SU-DHL-6 (cell line): ENCODE measurements around the gene IZUMO4.
"Not testable (repeated sequence)": the region's sequence is repeated elsewhere in the genome, so short reads cannot be mapped to it uniquely, and the experiment has no call there.

ENCODE experiments used
- H2AFZ ChIP-seq: fragments of 200-600 bp; sonication (generic); 2 replicates; pipeline ENCODE4 v1.6.1; 2014; ENCODE audit warnings: low read depth, mild to moderate bottlenecking, moderate library complexity, mixed read lengths, antibody characterized with exemption, low read length; ENCODE audit not compliant: severe bottlenecking
- H3F3A ChIP-seq: fragments of 200-600 bp; shearing (Covaris generic); 2 replicates; pipeline ENCODE4 v1.6.0; 2016; ENCODE audit warnings: antibody characterized with exemption, mild to moderate bottlenecking; ENCODE audit not compliant: insufficient read depth
- H3K27ac ChIP-seq: fragments of 200-600 bp; sonication (generic); 2 replicates; pipeline ENCODE4 v1.5.1; 2016; ENCODE audit warnings: low read depth, mild to moderate bottlenecking, low read length, moderate library complexity, mixed read lengths
- H3K27me3 ChIP-seq: fragments of 200-600 bp; sonication (generic), shearing (Covaris generic); 2 replicates; pipeline ENCODE4 v1.6.0; 2014; ENCODE audit warnings: mild to moderate bottlenecking, low read length
- H3K36me3 ChIP-seq: fragments of 200-600 bp; sonication (generic); 2 replicates; pipeline ENCODE4 v1.6.1; 2014; ENCODE audit warnings: mild to moderate bottlenecking, low read length, mixed read lengths
- H3K4me2 ChIP-seq: fragments of 300-600, 200-600 bp; shearing (Covaris generic), sonication (generic); 2 replicates; pipeline ENCODE4 v1.6.0; 2014; ENCODE audit warnings: low read length, low read depth, mild to moderate bottlenecking; ENCODE audit not compliant: poor library complexity, severe bottlenecking
- H3K4me3 ChIP-seq: fragments of 200-600 bp; sonication (generic); 2 replicates; pipeline ENCODE4 v1.5.1; 2014; ENCODE audit warnings: antibody characterized with exemption, low read length, mild to moderate bottlenecking, mixed read lengths; ENCODE audit not compliant: insufficient read depth, poor library complexity, severe bottlenecking
- H3K79me2 ChIP-seq: fragments of 200-600 bp; sonication (generic); 2 replicates; pipeline ENCODE4 v1.6.1; 2014; ENCODE audit warnings: mild to moderate bottlenecking, low read length, moderate library complexity; ENCODE audit not compliant: insufficient read depth
- H3K9ac ChIP-seq: fragments of 200-600 bp; sonication (generic); 2 replicates; pipeline ENCODE4 v1.7.0; 2014; ENCODE audit warnings: mild to moderate bottlenecking, low read length
- H3K9me2 ChIP-seq: fragments of 200-600 bp; sonication (generic); replicated peaks from 2 replicates; pipeline ENCODE4 v1.6.1; 2014; ENCODE audit warnings: low read length; ENCODE audit not compliant: insufficient read depth
- H3K9me3 ChIP-seq: fragments of 200-600 bp; sonication (generic); 2 replicates; pipeline ENCODE4 v1.6.1; 2014; ENCODE audit warnings: low read length, mixed read lengths; ENCODE audit not compliant: insufficient read depth
- H4K20me1 ChIP-seq: fragments of 200-600 bp; sonication (generic); 2 replicates; pipeline ENCODE4 v1.6.1; 2014; ENCODE audit warnings: low read depth, mild to moderate bottlenecking, antibody characterized with exemption, low read length, moderate library complexity, mixed read lengths
- CTCF ChIP-seq: fragments of 200-600 bp; sonication (generic); IDR thresholded peaks from one replicate; pipeline ENCODE4 v1.5.1; 2017; ENCODE audit warnings: antibody characterized with exemption, mild to moderate bottlenecking, low read length, moderate library complexity; ENCODE audit not compliant: insufficient read depth, poor library complexity, severe bottlenecking
- EZH2phosphoT487 ChIP-seq: fragments of 200-600 bp; sonication (generic), shearing (Covaris generic); conservative IDR thresholded peaks from 2 replicates; pipeline ENCODE4 v1.6.1; 2018; ENCODE audit warnings: mild to moderate bottlenecking, antibody characterized with exemption, low read length, moderate library complexity, mixed read lengths

IZUMO4 gene

GRCh38 chr19:2129486-2129885 is 32.8 kb downstream of the IZUMO4 start:
- TF ChIP-seq CTCF (no peak), EZH2phosphoT487 (no peak)
- H3K4me3 ChIP-seq = no peak overlapping the region
- H3K27me3 ChIP-seq = no peaks in the 10 kb centered on the region
- H3K27ac ChIP-seq = no peak overlapping the region
- no peak overlapping the region for H3K9ac ChIP-seq
- no peaks in the 10 kb centered on the region for H4K20me1 ChIP-seq
- no peaks in the 10 kb centered on the region for H3K9me3 ChIP-seq
- no peaks in the 10 kb centered on the region for H3K79me2 ChIP-seq
- no peaks in the 10 kb centered on the region for H3F3A ChIP-seq
- no peaks in the 10 kb centered on the region for H3K9me2 ChIP-seq
- H3K4me2 ChIP-seq = no peak overlapping the region
- no peaks in the 10 kb centered on the region for H3K36me3 ChIP-seq
- H2AFZ ChIP-seq = no peak overlapping the region

GRCh38 chr19:2129892-2130770 is 33.4 kb downstream of the IZUMO4 start:
- no peak overlapping the region for H2AFZ ChIP-seq
- TF ChIP-seq EZH2phosphoT487 = no peak
- no peak for TF ChIP-seq CTCF
- no peak overlapping the region for H3K9ac ChIP-seq
- H3K27me3 ChIP-seq = no peaks in the 10 kb centered on the region
- H3K27ac ChIP-seq = no peak overlapping the region
- no peaks in the 10 kb centered on the region for H3F3A ChIP-seq
- H3K4me3 ChIP-seq = no peak overlapping the region
- no peaks in the 10 kb centered on the region for H3K9me3 ChIP-seq
- no peaks in the 10 kb centered on the region for H3K36me3 ChIP-seq
- H3K9me2 ChIP-seq = no peaks in the 10 kb centered on the region
- no peak overlapping the region for H3K4me2 ChIP-seq
- H4K20me1 ChIP-seq = no peaks in the 10 kb centered on the region
- H3K79me2 ChIP-seq = no peaks in the 10 kb centered on the region

GRCh38 chr19:2131012-2131975 is 34.6 kb downstream of the IZUMO4 start:
- not testable (repeated sequence) for H3K36me3 ChIP-seq, H4K20me1 ChIP-seq

More at GRCh38 chr19:2131012-2131975, 34.6 kb downstream of the IZUMO4 start:
- not testable (repeated sequence) for H3F3A ChIP-seq, H3K9me2 ChIP-seq, H3K27me3 ChIP-seq, H3K4me2 ChIP-seq, H3K79me2 ChIP-seq, H3K9me3 ChIP-seq, H2AFZ ChIP-seq, H3K27ac ChIP-seq, H3K9ac ChIP-seq, H3K4me3 ChIP-seq
